ENCODE measurements around the gene CCDC15.

CCDC15 gene

DNA sequence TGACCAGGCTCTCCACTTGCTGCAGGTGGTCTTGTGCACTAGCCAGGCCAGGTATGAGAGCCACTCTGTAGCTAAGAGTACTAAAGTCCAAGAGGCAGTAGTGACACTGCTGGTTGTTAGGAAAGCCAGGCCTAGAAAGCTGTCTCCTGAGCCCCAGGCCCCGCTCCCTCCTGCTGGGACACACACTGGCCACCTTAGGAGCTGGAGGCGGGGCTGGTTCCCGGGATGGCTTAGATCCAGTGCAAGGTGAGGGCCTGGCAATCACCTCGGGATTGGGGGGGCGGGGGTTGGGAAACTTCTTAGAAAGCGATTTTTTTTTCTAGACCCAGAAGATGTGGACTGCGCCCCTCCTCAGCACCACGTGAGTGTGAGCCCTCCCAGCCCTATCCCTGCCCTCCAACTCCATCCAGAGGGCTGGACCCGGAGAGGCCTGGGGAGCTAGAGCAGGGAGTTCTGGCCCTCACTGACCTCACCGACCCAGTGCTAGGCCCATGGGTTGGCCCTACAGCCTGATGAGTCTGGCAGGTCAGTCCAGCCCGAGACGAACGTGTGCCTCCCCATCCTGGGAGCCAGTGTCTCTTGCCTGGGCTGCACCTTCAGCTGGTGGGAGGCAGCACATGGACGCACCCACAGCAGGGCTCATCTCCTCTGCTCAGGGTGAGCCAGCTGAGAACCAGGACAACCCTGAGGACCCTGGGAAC is 127.2 kb downstream of the CCDC15 start:
- TF ChIP-seq EZH2 (IDR thresholded peaks at IDR 0.05; ENCODE audit: borderline replicate concordance, low read depth, low read length, severe bottlenecking): no peak
- no peak for TF ChIP-seq CTCF (IDR thresholded peaks at IDR 0.05; ENCODE audit: borderline replicate concordance, extremely low read depth, low read length, poor library complexity, severe bottlenecking)
- H4K20me1 ChIP-seq (ENCODE audit: insufficient read depth, low read length): no peaks in the 10 kb centered on the region
- DNase-seq (no peak), ATAC-seq (ENCODE audit: insufficient read depth, low read depth) (no peak)
- H2AFZ ChIP-seq (ENCODE audit: low read depth, low read length): no peak overlapping the region
- no peaks in the 10 kb centered on the region for H3K27me3 ChIP-seq (ENCODE audit: insufficient read depth, low read length, poor library complexity)
- no peaks in the 10 kb centered on the region for H3K79me2 ChIP-seq (ENCODE audit: insufficient read depth, low read length)
- no peaks in the 10 kb centered on the region for H3K9me3 ChIP-seq (ENCODE audit: insufficient read depth, low read length, severe bottlenecking)
- H3K27ac ChIP-seq (ENCODE audit: low read length): no peak overlapping the region
- no peaks in the 10 kb centered on the region for H3K36me3 ChIP-seq (ENCODE audit: insufficient read depth, low read length)
- H3K9ac ChIP-seq (ENCODE audit: low read depth, low read length): no peak overlapping the region
- H3K4me3 ChIP-seq (ENCODE audit: low read depth in 1 of 2, low read length in 2 of 2): no peak overlapping the region
- no peaks in the 10 kb centered on the region for H3K4me1 ChIP-seq (ENCODE audit: insufficient read depth, low read length)
- no peak overlapping the region for H3K4me2 ChIP-seq (ENCODE audit: insufficient read depth, low read length)

DNA sequence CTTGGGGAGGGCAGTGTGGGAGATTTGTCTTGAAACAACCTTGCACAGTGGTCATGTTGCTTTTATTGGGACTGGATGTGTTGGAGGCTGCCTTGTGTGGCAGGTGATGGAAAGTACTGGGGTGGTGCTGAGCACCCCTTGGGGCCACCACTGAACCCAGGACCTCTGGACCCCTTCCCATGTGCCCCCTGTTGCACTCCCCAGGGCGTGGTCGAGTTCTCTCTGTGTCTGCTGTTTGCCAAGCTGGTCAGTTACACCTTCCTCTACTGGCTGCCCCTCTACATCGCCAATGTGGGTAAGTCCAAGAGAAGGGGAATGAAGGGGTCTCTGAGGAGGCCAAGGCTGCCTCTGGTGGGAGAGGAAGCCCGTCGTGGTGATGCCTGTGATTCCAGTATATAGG is 128.0 kb downstream of the CCDC15 start:
- H2AFZ ChIP-seq (ENCODE audit: low read depth, low read length): no peak overlapping the region
- H3K9ac ChIP-seq (ENCODE audit: low read depth, low read length): no peak overlapping the region
- H3K4me1 ChIP-seq (ENCODE audit: insufficient read depth, low read length): no peaks in the 10 kb centered on the region
- no peaks in the 10 kb centered on the region for H3K27me3 ChIP-seq (ENCODE audit: insufficient read depth, low read length, poor library complexity)
- no peak overlapping the region for H3K4me2 ChIP-seq (ENCODE audit: insufficient read depth, low read length)
- H3K36me3 ChIP-seq (ENCODE audit: insufficient read depth, low read length): no peaks in the 10 kb centered on the region
- H3K79me2 ChIP-seq (ENCODE audit: insufficient read depth, low read length): no peaks in the 10 kb centered on the region
- H4K20me1 ChIP-seq (ENCODE audit: insufficient read depth, low read length): no peaks in the 10 kb centered on the region
- TF ChIP-seq EZH2 (IDR thresholded peaks at IDR 0.05; ENCODE audit: borderline replicate concordance, low read depth, low read length, severe bottlenecking): no peak
- TF ChIP-seq CTCF (IDR thresholded peaks at IDR 0.05; ENCODE audit: borderline replicate concordance, extremely low read depth, low read length, poor library complexity, severe bottlenecking): no peak
- no peak overlapping the region for H3K4me3 ChIP-seq (ENCODE audit: low read depth in 1 of 2, low read length in 2 of 2)
- ATAC-seq (ENCODE audit: insufficient read depth, low read depth) (no peak), DNase-seq (no peak)
- no peaks in the 10 kb centered on the region for H3K9me3 ChIP-seq (ENCODE audit: insufficient read depth, low read length, severe bottlenecking)
- H3K27ac ChIP-seq (ENCODE audit: low read length): no peak overlapping the region

DNA sequence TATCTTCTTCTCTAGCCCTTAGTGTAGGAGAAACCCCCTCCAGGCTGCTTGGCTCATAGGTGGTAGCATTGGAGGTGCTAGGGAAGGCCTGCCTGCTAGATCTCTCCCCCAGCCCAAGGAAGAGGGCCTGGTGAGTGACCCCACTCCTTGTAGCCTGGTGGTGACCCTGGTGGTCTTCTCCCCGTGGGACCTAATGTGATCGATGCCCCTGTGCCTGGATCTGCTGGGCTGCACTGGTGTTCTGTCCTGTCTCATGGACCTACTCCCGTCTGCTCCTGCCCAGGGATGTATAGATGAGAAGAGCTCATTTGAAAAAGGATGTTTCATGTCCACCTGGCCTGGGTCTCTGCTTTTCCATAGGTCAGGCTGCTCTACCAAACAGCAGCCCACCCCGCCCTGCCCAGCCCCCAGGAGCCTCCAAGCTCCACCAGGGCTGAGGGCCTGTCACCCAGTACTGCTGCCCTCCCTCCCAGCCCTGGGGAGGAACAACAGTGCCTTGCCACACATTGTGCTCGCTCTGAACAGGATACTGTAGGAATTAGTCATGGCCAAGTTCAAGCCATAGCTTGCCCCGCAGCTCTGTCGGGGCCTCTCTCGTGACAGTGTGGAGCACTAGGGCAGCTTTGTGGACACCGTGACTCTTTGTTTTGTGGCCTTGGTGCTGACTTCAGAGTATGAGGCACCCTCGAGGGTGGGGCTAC is 128.8 kb downstream of the CCDC15 start:
- Histone ChIP-seq H2AFZ (ENCODE audit: low read depth, low read length) (no peak overlapping the region), H3K4me2 (ENCODE audit: insufficient read depth, low read length) (no peak overlapping the region), H3K27me3 (ENCODE audit: insufficient read depth, low read length, poor library complexity) (no peaks in the 10 kb centered on the region), H3K27ac (ENCODE audit: low read length) (no peak overlapping the region), H3K79me2 (ENCODE audit: insufficient read depth, low read length) (no peaks in the 10 kb centered on the region), H3K36me3 (ENCODE audit: insufficient read depth, low read length) (no peaks in the 10 kb centered on the region), H3K9ac (ENCODE audit: low read depth, low read length) (no peak overlapping the region), H3K4me3 (ENCODE audit: low read depth in 1 of 2, low read length in 2 of 2) (no peak overlapping the region), H3K9me3 (ENCODE audit: insufficient read depth, low read length, severe bottlenecking) (no peaks in the 10 kb centered on the region), H3K4me1 (ENCODE audit: insufficient read depth, low read length) (no peaks in the 10 kb centered on the region), H4K20me1 (ENCODE audit: insufficient read depth, low read length) (no peaks in the 10 kb centered on the region)
- DNase-seq (no peak), ATAC-seq (ENCODE audit: insufficient read depth, low read depth) (no peak)
- TF ChIP-seq EZH2 (IDR thresholded peaks at IDR 0.05; ENCODE audit: borderline replicate concordance, low read depth, low read length, severe bottlenecking): no peak
- TF ChIP-seq CTCF (IDR thresholded peaks at IDR 0.05; ENCODE audit: borderline replicate concordance, extremely low read depth, low read length, poor library complexity, severe bottlenecking): no peak
